Raji (cell line): ENCODE measurements around the gene FGD5.

Source experiments
- POLR2A ChIP-seq: IDR thresholded peaks from 2 replicates; pipeline ENCODE4 v1.6.1; 2011; ENCODE audit warnings: low read depth, low read length, control low read depth; ENCODE audit not compliant: insufficient read depth

Gene FGD5

GRCh38 chr3:14863333-14864100 is 44.8 kb downstream of the FGD5 start:
- TF ChIP-seq POLR2A = no peak

- TF ChIP-seq POLR2A = no peak
Measured at GRCh38 chr3:14864131-14864530, 45.4 kb downstream of the FGD5 start.

- TF ChIP-seq POLR2A = no peak
Measured at GRCh38 chr3:14866627-14867026, 47.9 kb downstream of the FGD5 start.

GRCh38 chr3:14867936-14868570 is 49.3 kb downstream of the FGD5 start:
- no peak for TF ChIP-seq POLR2A

GRCh38 chr3:14869917-14870782 is 51.4 kb downstream of the FGD5 start:
- no peak for TF ChIP-seq POLR2A

- TF ChIP-seq POLR2A = no peak
Measured at GRCh38 chr3:14870783-14871060, 52.0 kb downstream of the FGD5 start.

- no peak for TF ChIP-seq POLR2A
Measured at GRCh38 chr3:14871456-14872200, 52.9 kb downstream of the FGD5 start.

- TF ChIP-seq POLR2A = no peak
Measured at GRCh38 chr3:14872706-14873105, 53.9 kb downstream of the FGD5 start.

GRCh38 chr3:14874784-14875183 is 56.0 kb downstream of the FGD5 start:
- TF ChIP-seq POLR2A = no peak

- TF ChIP-seq POLR2A = no peak
Measured at GRCh38 chr3:14875411-14876175, 56.8 kb downstream of the FGD5 start.

- no peak for TF ChIP-seq POLR2A
Measured at GRCh38 chr3:14876921-14877333, 58.2 kb downstream of the FGD5 start.

GRCh38 chr3:14877469-14877868 is 58.7 kb downstream of the FGD5 start:
- TF ChIP-seq POLR2A = no peak

- no peak for TF ChIP-seq POLR2A
Measured at GRCh38 chr3:14879211-14879874, 60.6 kb downstream of the FGD5 start.

GRCh38 chr3:14880447-14881106 is 61.8 kb downstream of the FGD5 start:
- TF ChIP-seq POLR2A = no peak

- TF ChIP-seq POLR2A = no peak
Measured at GRCh38 chr3:14883226-14883625, 64.5 kb downstream of the FGD5 start.
